ENCODE data around the gene GRK1. TPM values are rescaled to one million over a fixed set of nuclear protein-coding genes. Genes with fewer than 3 reads are reported as not detected.

Gene GRK1
- total and polyA plus RNA-seq, 2 experiments from 2014 or later = not detected

DNA sequence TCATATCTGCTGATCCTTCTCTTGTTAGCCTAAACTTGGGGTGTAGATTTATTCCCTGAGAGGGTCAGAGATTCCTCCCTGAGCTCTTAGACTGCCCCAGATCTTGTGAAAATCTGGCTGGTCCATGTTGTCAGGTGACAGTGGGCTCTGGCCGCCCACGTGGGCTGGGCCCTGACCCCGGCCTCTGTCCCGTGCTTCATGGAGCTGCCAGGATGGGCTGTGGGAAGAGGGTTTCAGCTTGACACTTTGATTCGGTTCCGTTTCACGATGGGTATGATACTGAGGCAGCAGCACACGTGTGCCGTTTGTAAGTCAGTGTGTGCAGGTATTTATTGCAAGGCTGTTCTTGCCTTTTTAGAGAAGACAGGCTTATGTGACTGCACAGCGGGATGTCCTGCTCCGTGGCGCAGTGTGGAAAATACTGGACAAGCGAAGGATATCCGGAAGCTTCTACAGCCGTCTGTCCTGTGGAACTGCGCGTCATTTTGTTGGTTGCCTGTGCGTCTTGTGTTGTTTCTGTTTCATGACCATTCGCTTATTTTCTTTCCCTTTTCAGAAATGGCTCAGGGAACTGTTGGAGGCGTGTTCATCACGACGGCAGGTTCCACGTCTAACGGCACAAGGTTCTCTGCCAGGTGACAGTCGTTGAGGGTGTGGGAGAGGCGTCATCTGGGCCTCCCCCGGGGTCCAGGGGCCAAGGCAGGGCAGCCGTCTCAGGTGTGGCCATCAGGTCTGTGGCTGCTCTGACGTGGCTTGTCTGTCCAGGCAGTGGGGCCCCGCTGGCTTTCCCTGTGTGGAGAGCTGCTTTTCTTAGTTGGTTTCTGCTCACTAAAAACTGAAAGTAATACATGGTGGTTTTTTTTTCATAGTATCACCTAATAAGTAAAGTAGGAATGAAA is 29.5 kb upstream of the GRK1 start (continued):
- TF ChIP-seq, protein P1, sequence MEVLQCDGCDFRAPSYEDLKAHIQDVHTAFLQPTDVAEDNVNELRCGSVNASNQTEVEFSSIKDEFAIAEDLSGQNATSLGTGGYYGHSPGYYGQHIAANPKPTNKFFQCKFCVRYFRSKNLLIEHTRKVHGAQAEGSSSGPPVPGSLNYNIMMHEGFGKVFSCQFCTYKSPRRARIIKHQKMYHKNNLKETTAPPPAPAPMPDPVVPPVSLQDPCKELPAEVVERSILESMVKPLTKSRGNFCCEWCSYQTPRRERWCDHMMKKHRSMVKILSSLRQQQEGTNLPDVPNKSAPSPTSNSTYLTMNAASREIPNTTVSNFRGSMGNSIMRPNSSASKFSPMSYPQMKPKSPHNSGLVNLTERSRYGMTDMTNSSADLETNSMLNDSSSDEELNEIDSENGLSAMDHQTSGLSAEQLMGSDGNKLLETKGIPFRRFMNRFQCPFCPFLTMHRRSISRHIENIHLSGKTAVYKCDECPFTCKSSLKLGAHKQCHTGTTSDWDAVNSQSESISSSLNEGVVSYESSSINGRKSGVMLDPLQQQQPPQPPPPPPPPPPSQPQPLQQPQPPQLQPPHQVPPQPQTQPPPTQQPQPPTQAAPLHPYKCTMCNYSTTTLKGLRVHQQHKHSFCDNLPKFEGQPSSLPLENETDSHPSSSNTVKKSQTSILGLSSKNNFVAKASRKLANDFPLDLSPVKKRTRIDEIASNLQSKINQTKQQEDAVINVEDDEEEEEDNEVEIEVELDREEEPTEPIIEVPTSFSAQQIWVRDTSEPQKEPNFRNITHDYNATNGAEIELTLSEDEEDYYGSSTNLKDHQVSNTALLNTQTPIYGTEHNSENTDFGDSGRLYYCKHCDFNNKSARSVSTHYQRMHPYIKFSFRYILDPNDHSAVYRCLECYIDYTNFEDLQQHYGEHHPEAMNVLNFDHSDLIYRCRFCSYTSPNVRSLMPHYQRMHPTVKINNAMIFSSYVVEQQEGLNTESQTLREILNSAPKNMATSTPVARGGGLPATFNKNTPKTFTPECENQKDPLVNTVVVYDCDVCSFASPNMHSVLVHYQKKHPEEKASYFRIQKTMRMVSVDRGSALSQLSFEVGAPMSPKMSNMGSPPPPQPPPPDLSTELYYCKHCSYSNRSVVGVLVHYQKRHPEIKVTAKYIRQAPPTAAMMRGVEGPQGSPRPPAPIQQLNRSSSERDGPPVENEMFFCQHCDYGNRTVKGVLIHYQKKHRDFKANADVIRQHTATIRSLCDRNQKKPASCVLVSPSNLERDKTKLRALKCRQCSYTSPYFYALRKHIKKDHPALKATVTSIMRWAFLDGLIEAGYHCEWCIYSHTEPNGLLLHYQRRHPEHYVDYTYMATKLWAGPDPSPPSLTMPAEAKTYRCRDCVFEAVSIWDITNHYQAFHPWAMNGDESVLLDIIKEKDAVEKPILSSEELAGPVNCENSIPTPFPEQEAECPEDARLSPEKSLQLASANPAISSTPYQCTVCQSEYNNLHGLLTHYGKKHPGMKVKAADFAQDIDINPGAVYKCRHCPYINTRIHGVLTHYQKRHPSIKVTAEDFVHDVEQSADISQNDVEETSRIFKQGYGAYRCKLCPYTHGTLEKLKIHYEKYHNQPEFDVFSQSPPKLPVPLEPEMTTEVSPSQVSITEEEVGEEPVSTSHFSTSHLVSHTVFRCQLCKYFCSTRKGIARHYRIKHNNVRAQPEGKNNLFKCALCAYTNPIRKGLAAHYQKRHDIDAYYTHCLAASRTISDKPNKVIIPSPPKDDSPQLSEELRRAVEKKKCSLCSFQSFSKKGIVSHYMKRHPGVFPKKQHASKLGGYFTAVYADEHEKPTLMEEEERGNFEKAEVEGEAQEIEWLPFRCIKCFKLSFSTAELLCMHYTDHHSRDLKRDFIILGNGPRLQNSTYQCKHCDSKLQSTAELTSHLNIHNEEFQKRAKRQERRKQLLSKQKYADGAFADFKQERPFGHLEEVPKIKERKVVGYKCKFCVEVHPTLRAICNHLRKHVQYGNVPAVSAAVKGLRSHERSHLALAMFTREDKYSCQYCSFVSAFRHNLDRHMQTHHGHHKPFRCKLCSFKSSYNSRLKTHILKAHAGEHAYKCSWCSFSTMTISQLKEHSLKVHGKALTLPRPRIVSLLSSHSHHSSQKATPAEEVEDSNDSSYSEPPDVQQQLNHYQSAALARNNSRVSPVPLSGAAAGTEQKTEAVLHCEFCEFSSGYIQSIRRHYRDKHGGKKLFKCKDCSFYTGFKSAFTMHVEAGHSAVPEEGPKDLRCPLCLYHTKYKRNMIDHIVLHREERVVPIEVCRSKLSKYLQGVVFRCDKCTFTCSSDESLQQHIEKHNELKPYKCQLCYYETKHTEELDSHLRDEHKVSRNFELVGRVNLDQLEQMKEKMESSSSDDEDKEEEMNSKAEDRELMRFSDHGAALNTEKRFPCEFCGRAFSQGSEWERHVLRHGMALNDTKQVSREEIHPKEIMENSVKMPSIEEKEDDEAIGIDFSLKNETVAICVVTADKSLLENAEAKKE (CRISPR knock-in tag; IDR thresholded peaks at IDR 0.05) = no peak
- TF ChIP-seq, protein P2, sequence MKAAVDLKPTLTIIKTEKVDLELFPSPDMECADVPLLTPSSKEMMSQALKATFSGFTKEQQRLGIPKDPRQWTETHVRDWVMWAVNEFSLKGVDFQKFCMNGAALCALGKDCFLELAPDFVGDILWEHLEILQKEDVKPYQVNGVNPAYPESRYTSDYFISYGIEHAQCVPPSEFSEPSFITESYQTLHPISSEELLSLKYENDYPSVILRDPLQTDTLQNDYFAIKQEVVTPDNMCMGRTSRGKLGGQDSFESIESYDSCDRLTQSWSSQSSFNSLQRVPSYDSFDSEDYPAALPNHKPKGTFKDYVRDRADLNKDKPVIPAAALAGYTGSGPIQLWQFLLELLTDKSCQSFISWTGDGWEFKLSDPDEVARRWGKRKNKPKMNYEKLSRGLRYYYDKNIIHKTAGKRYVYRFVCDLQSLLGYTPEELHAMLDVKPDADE (IDR thresholded peaks at IDR 0.05) = no peak
- TF ChIP-seq EZH2phosphoT487 (IDR thresholded peaks at IDR 0.05; ENCODE audit: unreplicated experiment) = no peak

DNA sequence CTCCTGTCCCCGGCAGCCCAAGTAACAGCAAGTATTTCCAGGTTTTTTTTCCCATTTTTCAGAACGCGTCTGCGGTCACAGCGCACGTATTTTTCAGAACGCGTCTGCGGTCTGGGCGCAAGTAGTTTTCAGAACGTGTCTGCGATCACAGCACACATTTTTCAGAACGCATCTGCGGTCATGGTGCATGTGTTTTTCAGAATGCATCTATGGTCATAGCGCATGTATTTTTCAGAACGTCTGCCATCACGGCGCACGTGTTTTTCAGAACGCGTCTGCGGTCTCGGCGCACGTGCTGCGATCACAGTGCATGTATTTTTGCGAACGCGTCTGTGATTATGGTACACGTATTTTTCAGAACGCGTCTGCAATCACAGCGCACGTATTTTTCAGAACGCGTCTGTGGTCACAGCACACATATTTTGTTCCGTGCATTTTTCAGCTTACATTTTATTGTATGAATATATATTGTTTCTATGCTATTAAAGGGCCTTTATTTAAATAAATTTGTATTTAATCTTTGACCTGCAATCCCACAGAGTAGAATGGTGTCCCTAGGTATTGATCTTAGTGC is 28.8 kb upstream of the GRK1 start:
- Mint-ChIP-seq H3K27ac (no peak overlapping the region), H3K27me3 (ENCODE audit: insufficient read depth, low read depth, poor library complexity) (peaks cover 6% of the 10 kb centered on the region), H3K9me3 (peaks cover 18% of the 10 kb centered on the region; the same call in 2 of the 3 replicates), H3K4me3 (no peak overlapping the region), H3K4me1 (no peaks in the 10 kb centered on the region), H3K36me3 (ENCODE audit: low read depth) (peaks cover 89% of the 10 kb centered on the region)
- H3K4me2 ChIP-seq = no peak overlapping the region
- H3K27ac ChIP-seq (ENCODE audit: low read depth) = no peak overlapping the region
- no peak overlapping the region for H3K4me3 ChIP-seq
- H3K9me2 ChIP-seq (ENCODE audit: insufficient read depth) = no peaks in the 10 kb centered on the region
- no peaks in the 10 kb centered on the region for H3K4me1 ChIP-seq (ENCODE audit: insufficient read depth)
- no peaks in the 10 kb centered on the region for H3F3A ChIP-seq (replicated peaks; ENCODE audit: low read depth)
- H3K79me2 ChIP-seq (replicated peaks; ENCODE audit: insufficient read depth) = no peaks in the 10 kb centered on the region
- H3K27me3 ChIP-seq (ENCODE audit: insufficient read depth) = no peaks in the 10 kb centered on the region
- ATAC-seq (no peak), DNase-seq (ENCODE audit: low spot score) (no peak)
- peaks cover 24% of the 10 kb centered on the region for H3K36me3 ChIP-seq (ENCODE audit: insufficient read depth)
- H4K20me1 ChIP-seq (replicated peaks; ENCODE audit: insufficient read depth) = peaks cover 3% of the 10 kb centered on the region
- no peak overlapping the region for H2AFZ ChIP-seq
- TF ChIP-seq NANOG (IDR thresholded peaks at IDR 0.05; ENCODE audit: borderline replicate concordance) = no peak
- no peak for TF ChIP-seq CREB1 (CRISPR knock-in tag; IDR thresholded peaks at IDR 0.05; ENCODE audit: low read depth)
- no peak for TF ChIP-seq STAT1 (IDR thresholded peaks at IDR 0.05; ENCODE audit: unreplicated experiment)
- TF ChIP-seq, protein P2 (IDR thresholded peaks at IDR 0.05) = no peak
- no peak for TF ChIP-seq EZH2 (IDR thresholded peaks at IDR 0.05; ENCODE audit: low read depth, unreplicated experiment)
- no peak for TF ChIP-seq ZNF331 (CRISPR knock-in tag; IDR thresholded peaks at IDR 0.05; ENCODE audit: low read depth)
- no peak for TF ChIP-seq EZH2phosphoT487 (IDR thresholded peaks at IDR 0.05; ENCODE audit: unreplicated experiment)
- TF ChIP-seq POLR2AphosphoS5 (IDR thresholded peaks at IDR 0.05; ENCODE audit: low read depth) = no peak

All from GM23338 (cell line).